ENCODE data around the gene PTPRN2. TPM values are rescaled to one million over a fixed set of nuclear protein-coding genes. Genes with fewer than 3 reads are reported as not detected.
"Not testable (repeated sequence)": the region's sequence is repeated elsewhere in the genome, so short reads cannot be mapped to it uniquely, and the experiment has no call there.

Gene PTPRN2
- total RNA-seq, 1 donor from 2014 or later, result 11.4 TPM

DNA sequence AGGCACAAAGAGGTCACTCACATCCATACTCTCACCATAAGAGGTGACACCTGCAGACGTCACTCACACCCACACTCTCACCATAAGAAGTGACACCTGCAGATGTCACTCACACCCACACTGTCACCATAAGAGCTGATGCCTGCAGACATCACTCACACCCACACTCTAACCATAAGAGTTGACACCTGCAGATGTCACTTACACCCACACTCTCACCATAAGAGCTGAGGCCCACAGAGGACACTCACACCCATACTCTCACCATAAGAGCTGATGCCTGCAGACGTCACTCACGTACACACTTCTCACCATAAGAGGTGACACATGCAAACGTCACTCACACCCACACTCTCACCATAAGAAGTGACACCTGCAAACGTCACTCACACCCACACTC is 255.1 kb downstream of the PTPRN2 start:
- Mint-ChIP-seq H3K9me3 (ENCODE audit: low read depth) (peaks cover 39% of the 10 kb centered on the region), H3K36me3 (ENCODE audit: insufficient read depth) (peaks cover 11% of the 10 kb centered on the region)
- H3K4me1 Mint-ChIP-seq (ENCODE audit: low read depth); DNase-seq (ENCODE audit: low spot score, unreplicated experiment); H3K4me3 Mint-ChIP-seq (ENCODE audit: low read depth); H3K27me3 Mint-ChIP-seq; H3K27ac Mint-ChIP-seq: not testable (repeated sequence)

DNA sequence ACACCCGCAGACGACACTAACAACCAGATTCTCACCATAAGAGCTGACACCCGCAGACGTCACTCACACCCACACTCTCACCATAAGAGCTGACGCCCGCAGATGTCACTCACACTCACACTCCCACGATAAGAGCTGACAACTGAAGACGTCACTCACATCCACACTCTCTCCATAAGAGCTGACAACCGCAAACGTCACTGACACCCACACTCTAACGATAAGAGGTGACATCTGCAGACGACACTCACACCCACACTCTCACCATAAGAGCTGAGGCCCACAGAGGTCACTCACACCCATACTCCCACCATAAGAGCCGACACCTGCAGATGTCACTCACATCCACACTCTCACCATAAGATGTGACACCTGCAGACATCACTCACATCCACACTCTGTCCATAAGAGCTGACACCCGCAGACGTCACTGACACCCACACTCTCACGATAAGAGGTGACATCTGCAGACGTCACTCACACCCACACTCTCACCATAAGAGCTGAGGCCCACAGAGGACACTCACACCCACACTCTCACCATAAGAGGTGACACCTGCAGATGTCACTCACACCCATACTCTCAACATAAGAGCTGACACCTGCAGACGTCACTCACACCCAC is 255.7 kb downstream of the PTPRN2 start:
- not testable (repeated sequence) for H3K36me3 Mint-ChIP-seq (ENCODE audit: insufficient read depth); H3K27me3 Mint-ChIP-seq; H3K27ac Mint-ChIP-seq; H3K4me1 Mint-ChIP-seq (ENCODE audit: low read depth); DNase-seq (ENCODE audit: low spot score, unreplicated experiment); H3K4me3 Mint-ChIP-seq (ENCODE audit: low read depth)
- peaks cover 33% of the 10 kb centered on the region for H3K9me3 Mint-ChIP-seq (ENCODE audit: low read depth)

DNA sequence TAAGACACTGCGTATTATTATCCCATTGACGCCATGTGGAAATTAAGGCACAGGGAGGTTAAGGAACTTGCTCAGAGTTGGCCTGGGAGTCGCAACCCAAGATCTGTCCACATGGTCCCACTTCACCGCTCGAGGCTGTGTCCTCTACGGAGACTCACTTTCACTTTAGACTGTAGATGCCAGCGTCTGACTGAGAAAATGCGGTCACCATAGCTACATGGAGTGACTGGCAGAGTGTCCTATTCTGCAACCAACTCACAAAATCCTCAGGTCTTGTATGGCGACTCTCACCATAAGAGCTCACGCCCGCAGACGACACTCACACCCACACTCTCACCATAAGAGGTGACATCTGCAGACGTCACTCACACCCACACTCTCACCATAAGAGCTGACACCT is 257.9 kb downstream of the PTPRN2 start:
- TF ChIP-seq, protein P1, sequence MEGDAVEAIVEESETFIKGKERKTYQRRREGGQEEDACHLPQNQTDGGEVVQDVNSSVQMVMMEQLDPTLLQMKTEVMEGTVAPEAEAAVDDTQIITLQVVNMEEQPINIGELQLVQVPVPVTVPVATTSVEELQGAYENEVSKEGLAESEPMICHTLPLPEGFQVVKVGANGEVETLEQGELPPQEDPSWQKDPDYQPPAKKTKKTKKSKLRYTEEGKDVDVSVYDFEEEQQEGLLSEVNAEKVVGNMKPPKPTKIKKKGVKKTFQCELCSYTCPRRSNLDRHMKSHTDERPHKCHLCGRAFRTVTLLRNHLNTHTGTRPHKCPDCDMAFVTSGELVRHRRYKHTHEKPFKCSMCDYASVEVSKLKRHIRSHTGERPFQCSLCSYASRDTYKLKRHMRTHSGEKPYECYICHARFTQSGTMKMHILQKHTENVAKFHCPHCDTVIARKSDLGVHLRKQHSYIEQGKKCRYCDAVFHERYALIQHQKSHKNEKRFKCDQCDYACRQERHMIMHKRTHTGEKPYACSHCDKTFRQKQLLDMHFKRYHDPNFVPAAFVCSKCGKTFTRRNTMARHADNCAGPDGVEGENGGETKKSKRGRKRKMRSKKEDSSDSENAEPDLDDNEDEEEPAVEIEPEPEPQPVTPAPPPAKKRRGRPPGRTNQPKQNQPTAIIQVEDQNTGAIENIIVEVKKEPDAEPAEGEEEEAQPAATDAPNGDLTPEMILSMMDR (IDR thresholded peaks at IDR 0.05; ENCODE audit: unreplicated experiment), result no peak
- H3K9me3 Mint-ChIP-seq (ENCODE audit: low read depth), result peaks cover 25% of the 10 kb centered on the region
- no peaks in the 10 kb centered on the region for H3K27me3 Mint-ChIP-seq
- DNase-seq (ENCODE audit: low spot score, unreplicated experiment), result no peak
- peaks cover 8% of the 10 kb centered on the region for H3K4me1 Mint-ChIP-seq (ENCODE audit: low read depth)
- no peak overlapping the region for H3K4me3 Mint-ChIP-seq (ENCODE audit: low read depth)
- no peak overlapping the region for H3K27ac Mint-ChIP-seq
- peaks cover 6% of the 10 kb centered on the region for H3K36me3 Mint-ChIP-seq (ENCODE audit: insufficient read depth)

DNA sequence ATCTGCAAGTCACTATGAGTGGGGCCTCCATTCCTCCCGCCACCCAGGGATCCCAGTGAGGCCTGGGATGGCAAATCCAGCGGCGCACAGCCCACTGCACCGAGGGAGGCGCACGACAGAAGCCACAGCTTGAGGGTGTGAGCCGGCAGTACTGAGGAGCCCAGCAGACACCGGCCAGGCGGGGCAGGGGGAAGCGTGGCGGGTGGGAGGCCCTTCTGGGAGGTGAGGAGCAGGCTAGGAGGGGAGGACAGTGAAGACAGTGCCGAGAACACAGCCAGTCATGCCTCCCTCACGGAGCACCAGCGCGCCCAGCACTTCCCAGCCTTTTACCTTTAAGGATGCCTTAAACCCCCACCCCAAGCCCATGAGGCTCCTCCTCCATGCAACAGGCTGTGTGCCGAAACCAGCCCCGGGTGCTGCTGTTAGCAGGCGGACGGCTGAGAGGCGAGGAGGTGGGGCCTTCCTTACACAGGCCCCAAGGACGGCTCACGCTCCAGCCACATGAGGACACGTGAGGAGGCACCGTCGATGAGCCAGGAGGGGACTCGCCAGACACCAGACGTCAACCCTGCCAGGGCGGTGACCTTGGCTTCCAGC is 258.5 kb downstream of the PTPRN2 start:
- Mint-ChIP-seq H3K27ac (no peak overlapping the region), H3K27me3 (no peaks in the 10 kb centered on the region), H3K4me3 (ENCODE audit: low read depth) (no peak overlapping the region), H3K4me1 (ENCODE audit: low read depth) (peaks cover 8% of the 10 kb centered on the region), H3K36me3 (ENCODE audit: insufficient read depth) (peaks cover 6% of the 10 kb centered on the region), H3K9me3 (ENCODE audit: low read depth) (peaks cover 22% of the 10 kb centered on the region)
- no peak for DNase-seq (ENCODE audit: low spot score, unreplicated experiment)
- TF ChIP-seq, protein P1 (IDR thresholded peaks at IDR 0.05; ENCODE audit: unreplicated experiment), result no peak

DNA sequence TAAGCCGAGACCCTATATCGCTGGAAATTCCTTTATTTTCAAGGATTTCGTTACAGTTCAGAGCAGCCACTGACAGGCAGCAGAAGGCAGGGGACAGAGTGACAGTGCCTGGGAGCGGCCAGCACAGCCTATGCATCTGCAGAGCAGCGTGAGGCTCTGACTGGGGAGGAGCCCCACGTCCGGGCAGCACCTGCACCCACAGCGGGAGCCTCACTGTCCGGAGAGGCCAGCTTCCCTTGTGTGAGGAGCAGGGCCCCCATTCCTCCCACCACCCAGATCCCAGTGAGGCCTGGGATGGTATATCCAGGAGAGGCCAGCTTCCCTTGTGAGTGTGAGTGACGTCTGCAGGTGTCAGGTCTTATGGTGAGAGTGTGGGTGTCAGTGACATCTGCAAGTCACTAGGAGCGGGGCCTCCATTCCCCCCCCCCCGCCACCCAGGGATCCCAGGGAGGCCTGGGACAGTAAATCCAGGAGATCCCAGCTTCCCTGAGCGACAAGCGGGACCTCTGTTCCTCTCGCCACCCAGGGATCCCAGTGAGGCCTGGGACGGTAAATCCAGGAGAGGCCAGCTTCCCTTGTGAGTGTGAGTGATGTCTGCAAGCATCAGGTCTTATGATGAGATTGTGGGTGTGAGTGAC is 259.1 kb downstream of the PTPRN2 start:
- TF ChIP-seq, protein P1 (IDR thresholded peaks at IDR 0.05; ENCODE audit: unreplicated experiment), result no peak
- Mint-ChIP-seq H3K4me1 (ENCODE audit: low read depth) (peaks cover 8% of the 10 kb centered on the region), H3K27me3 (peaks cover 4% of the 10 kb centered on the region), H3K27ac (no peak overlapping the region), H3K36me3 (ENCODE audit: insufficient read depth) (peaks cover 5% of the 10 kb centered on the region), H3K9me3 (ENCODE audit: low read depth) (peaks cover 19% of the 10 kb centered on the region), H3K4me3 (ENCODE audit: low read depth) (no peak overlapping the region)
- DNase-seq (ENCODE audit: low spot score, unreplicated experiment), result no peak

DNA sequence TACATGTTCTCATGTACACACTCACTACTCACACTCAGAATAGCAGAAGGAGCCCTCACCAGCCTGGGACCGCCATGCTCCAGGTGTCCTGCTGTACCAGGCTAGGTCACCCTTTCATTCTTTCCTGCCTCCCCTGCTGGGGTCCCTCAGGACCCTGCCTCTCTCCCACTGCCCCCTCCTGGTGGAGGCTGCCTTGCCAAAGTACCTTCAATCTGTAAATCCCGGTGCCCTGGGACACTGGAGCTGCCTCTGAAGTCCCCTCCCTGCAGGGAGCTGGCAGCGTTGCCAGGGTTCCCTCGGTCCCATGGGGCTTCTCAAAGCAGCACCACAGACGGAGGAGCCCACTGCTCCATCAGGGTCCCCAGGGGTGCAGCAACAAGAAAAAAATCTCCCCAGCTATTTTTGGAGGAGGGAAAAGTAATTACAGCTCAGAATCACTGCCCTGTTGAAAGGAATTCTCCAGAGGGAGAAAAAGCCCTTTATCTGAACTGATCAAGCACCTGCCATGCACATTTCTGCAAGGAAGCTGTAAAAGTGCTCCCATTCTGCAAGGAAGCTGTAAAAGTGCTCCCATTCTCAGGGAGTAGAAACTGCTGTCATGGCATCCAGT is 259.9 kb downstream of the PTPRN2 start:
- DNase-seq (ENCODE audit: low spot score, unreplicated experiment), result no peak
- Mint-ChIP-seq H3K4me3 (ENCODE audit: low read depth) (no peak overlapping the region), H3K36me3 (ENCODE audit: insufficient read depth) (no peaks in the 10 kb centered on the region), H3K9me3 (ENCODE audit: low read depth) (peaks cover 14% of the 10 kb centered on the region), H3K27ac (no peak overlapping the region), H3K4me1 (ENCODE audit: low read depth) (peaks cover 8% of the 10 kb centered on the region), H3K27me3 (peaks cover 4% of the 10 kb centered on the region)
- TF ChIP-seq, protein P1 (IDR thresholded peaks at IDR 0.05; ENCODE audit: unreplicated experiment), result no peak
